Activated CD4-positive, alpha-beta T cell treated with anti-CD3 and anti-CD28 coated beads for 36 hours (primary cell): ENCODE results near the gene CALHM6. TPM values are rescaled to one million over a fixed set of nuclear protein-coding genes. Genes with fewer than 3 reads are reported as not detected.
A peak's percentile ranks its signal among the peaks of the same experiment; 100 is the strongest.

Source experiments
- ATAC-seq: fragments of 200-7000 bp; cut with Tn5 transposase; one replicate; pipeline ENCODE4 v1.10.0; 2021; ENCODE audit warnings: mild to moderate bottlenecking, moderate library complexity
- CTCF ChIA-PET: fragments of 350-600 bp; sonication (Branson Sonifier 250); formaldehyde crosslinking; loops from one replicate; lab custom pipeline; 2021; ENCODE audit warnings: antibody characterized with exemption; lab: Charles Lee
- POLR2A ChIA-PET: fragments of 350-600 bp; sonication (Branson Sonifier 250); formaldehyde crosslinking; loops from one replicate; lab custom pipeline; 2021; ENCODE audit warnings: antibody characterized with exemption, inconsistent platforms; lab: Charles Lee
- DNase-seq: peaks from one replicate; pipeline ENCODE4 v3.0.0-alpha.2; 2020
- H3K27ac Mint-ChIP-seq: one replicate; pipeline ENCODE4 v1.8.0; 2021; ENCODE audit warnings: mixed read lengths
- H3K27me3 Mint-ChIP-seq: one replicate; pipeline ENCODE4 v1.8.0; 2021; ENCODE audit warnings: mixed read lengths
- H3K36me3 Mint-ChIP-seq: one replicate; pipeline ENCODE4 v1.8.0; 2021; ENCODE audit warnings: low read depth, mixed read lengths
- H3K4me1 Mint-ChIP-seq: one replicate; pipeline ENCODE4 v1.8.0; 2021; ENCODE audit warnings: mixed read lengths
- H3K4me3 Mint-ChIP-seq: one replicate; pipeline ENCODE4 v1.8.0; 2021; ENCODE audit warnings: mild to moderate bottlenecking, moderate library complexity, mixed read lengths
- H3K9me3 Mint-ChIP-seq: one replicate; pipeline ENCODE4 v1.8.0; 2021; ENCODE audit warnings: low read depth, mixed read lengths
- intact Hi-C, 2 experiments: fragments of 100-400 bp; cut with DNase I in 1 of 2; cut with micrococcal nuclease in 1 of 2; formaldehyde crosslinking; loops; one replicate each; pipeline versions ENCODE4 v1.14.2 to v1.15.1; 2022 to 2024; cut with DNase I, micrococcal nuclease
- total RNA-seq, 2 experiments: library from RNA; stranded (reverse); gene quantifications; one replicate each; pipeline ENCODE4 v1.2.3, GENCODE V29; 2021

The CALHM6 gene
- total RNA-seq, 2 experiments from 2014 or later = 7.1 to 10.0 TPM

- Mint-ChIP-seq H3K27ac (no peak overlapping the region), H3K4me3 (no peak overlapping the region), H3K36me3 (no peaks in the 10 kb centered on the region), H3K9me3 (no peaks in the 10 kb centered on the region), H3K27me3 (peaks cover 20% of the 10 kb centered on the region), H3K4me1 (peaks cover 9% of the 10 kb centered on the region)
- CTCF ChIA-PET = interaction anchor here (0.6 to 2.2 kb wide), 4 partner anchors 11 to 157 kb away, joined by 3 to 10 read pairs (median 3); no protein-coding TSS in a partner anchor
- no peak for ATAC-seq
- DNase-seq = no peak
- POLR2A ChIA-PET = no interaction called here
- intact Hi-C loops = loop anchor here in 1 of 2 experiments (2.0 kb wide), 1 partner anchor 88 kb away; no protein-coding TSS in a partner anchor
These were observed 16.1 kb upstream of the CALHM6 start for GRCh38 chr6:116445102-116445501.

- H3K4me1 Mint-ChIP-seq = peaks cover 13% of the 10 kb centered on the region
- ATAC-seq = no peak
- no peaks in the 10 kb centered on the region for H3K9me3 Mint-ChIP-seq
- DNase-seq = no peak
- CTCF ChIA-PET = interaction anchor here (0.9 to 1.6 kb wide), 3 partner anchors 9 to 114 kb away, joined by 3 to 6 read pairs (median 3); no protein-coding TSS in a partner anchor
- no peak overlapping the region for H3K27ac Mint-ChIP-seq
- intact Hi-C loops = no loop called here
- H3K4me3 Mint-ChIP-seq = no peak overlapping the region
- H3K36me3 Mint-ChIP-seq = no peaks in the 10 kb centered on the region
- POLR2A ChIA-PET = interaction anchor here (0.6 kb wide), 3 partner anchors 13 to 310 kb away, joined by 3 to 6 read pairs (median 5); no protein-coding TSS in a partner anchor
- peaks cover 24% of the 10 kb centered on the region for H3K27me3 Mint-ChIP-seq
These were observed 14.8 kb upstream of the CALHM6 start for GRCh38 chr6:116446399-116446798.

GRCh38 chr6:116447052-116447451 lies 14.1 kb upstream of the CALHM6 start:
- intact Hi-C loops = no loop called here
- ChIA-PET CTCF (interaction anchor here (1.0 to 1.6 kb wide), 3 partner anchors 8 to 88 kb away, joined by 3 to 6 read pairs (median 3); no protein-coding TSS in a partner anchor), POLR2A (interaction anchor here (0.6 kb wide), 2 partner anchors 151 to 311 kb away, joined by 5 to 6 read pairs; no protein-coding TSS in a partner anchor)

DNA sequence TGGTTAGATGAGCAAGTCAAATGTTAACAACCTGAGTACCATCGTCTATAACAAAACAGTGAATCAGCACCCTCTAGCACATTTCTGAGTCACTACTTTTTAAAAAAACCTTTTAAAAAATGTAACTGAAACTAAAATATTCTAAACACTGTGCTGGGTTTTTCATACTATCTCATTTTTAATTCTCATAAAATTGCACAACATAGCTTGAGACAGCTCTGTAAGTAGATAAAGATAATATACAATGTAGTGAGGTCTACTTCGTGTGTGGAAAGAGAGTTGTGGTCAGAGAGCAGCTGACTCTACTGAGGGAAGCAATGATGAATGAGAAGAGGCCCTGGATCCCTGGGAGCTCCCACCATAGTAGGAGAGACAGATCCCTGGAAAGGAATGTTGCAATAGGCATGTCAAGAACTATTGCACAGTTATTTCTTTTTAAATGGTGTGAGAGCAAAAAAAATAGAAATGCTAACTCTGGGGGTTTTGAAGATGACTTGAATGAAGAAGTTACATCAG lies 13.6 kb upstream of the CALHM6 start:
- ChIA-PET POLR2A (no interaction called here), CTCF (interaction anchor here (1.0 to 1.1 kb wide), 2 partner anchors 14 to 88 kb away, joined by 3 read pairs; no protein-coding TSS in a partner anchor)
- no peaks in the 10 kb centered on the region for H3K9me3 Mint-ChIP-seq
- DNase-seq (no peak), ATAC-seq (peak; percentile 53)
- no peak overlapping the region for H3K27ac Mint-ChIP-seq
- no peak overlapping the region for H3K4me3 Mint-ChIP-seq
- peaks cover 19% of the 10 kb centered on the region for H3K27me3 Mint-ChIP-seq
- H3K4me1 Mint-ChIP-seq = peaks cover 16% of the 10 kb centered on the region
- H3K36me3 Mint-ChIP-seq = no peaks in the 10 kb centered on the region
- intact Hi-C loops = no loop called here

More at GRCh38 chr6:116447052-116447451, 14.1 kb upstream of the CALHM6 start:
- no peak overlapping the region for H3K27ac Mint-ChIP-seq
- H3K4me3 Mint-ChIP-seq = no peak overlapping the region
- no peaks in the 10 kb centered on the region for H3K9me3 Mint-ChIP-seq
- H3K27me3 Mint-ChIP-seq = peaks cover 24% of the 10 kb centered on the region
- peaks cover 16% of the 10 kb centered on the region for H3K4me1 Mint-ChIP-seq
- no peak for DNase-seq
- H3K36me3 Mint-ChIP-seq = no peaks in the 10 kb centered on the region
- ATAC-seq = no peak

- ATAC-seq (no peak), DNase-seq (no peak)
- H3K9me3 Mint-ChIP-seq = no peaks in the 10 kb centered on the region
- POLR2A ChIA-PET = no interaction called here
- CTCF ChIA-PET = no interaction called here
- no peak overlapping the region for H3K27ac Mint-ChIP-seq
- H3K36me3 Mint-ChIP-seq = no peaks in the 10 kb centered on the region
- intact Hi-C loops = no loop called here
- no peak overlapping the region for H3K4me3 Mint-ChIP-seq
- peaks cover 18% of the 10 kb centered on the region for H3K27me3 Mint-ChIP-seq
- H3K4me1 Mint-ChIP-seq = peaks cover 12% of the 10 kb centered on the region
These were observed 11.6 kb upstream of the CALHM6 start for GRCh38 chr6:116449565-116449964.

- ATAC-seq = no peak
- Mint-ChIP-seq H3K27me3 (peaks cover 18% of the 10 kb centered on the region), H3K27ac (no peak overlapping the region), H3K4me3 (no peak overlapping the region), H3K9me3 (no peaks in the 10 kb centered on the region), H3K4me1 (peaks cover 10% of the 10 kb centered on the region), H3K36me3 (no peaks in the 10 kb centered on the region)
- intact Hi-C loops = no loop called here
- no peak for DNase-seq
- ChIA-PET CTCF (no interaction called here), POLR2A (no interaction called here)
These were observed 10.9 kb upstream of the CALHM6 start for GRCh38 chr6:116450185-116450710.

GRCh38 chr6:116450769-116451740 lies 10.1 kb upstream of the CALHM6 start:
- H3K27ac Mint-ChIP-seq = peak overlapping the region; percentile 20
- ChIA-PET POLR2A (no interaction called here), CTCF (no interaction called here)
- peaks cover 10% of the 10 kb centered on the region for H3K4me1 Mint-ChIP-seq
- intact Hi-C loops = no loop called here
- no peak overlapping the region for H3K4me3 Mint-ChIP-seq
- no peaks in the 10 kb centered on the region for H3K9me3 Mint-ChIP-seq
- DNase-seq (peak; percentile 33), ATAC-seq (no peak)
- H3K36me3 Mint-ChIP-seq = no peaks in the 10 kb centered on the region
- H3K27me3 Mint-ChIP-seq = peaks cover 20% of the 10 kb centered on the region

- intact Hi-C loops = no loop called here
- no peak for ATAC-seq
- POLR2A ChIA-PET = no interaction called here
- no peak for DNase-seq
- H3K9me3 Mint-ChIP-seq = no peaks in the 10 kb centered on the region
- no peaks in the 10 kb centered on the region for H3K36me3 Mint-ChIP-seq
- no peak overlapping the region for H3K27ac Mint-ChIP-seq
- H3K4me1 Mint-ChIP-seq = peaks cover 10% of the 10 kb centered on the region
- no peak overlapping the region for H3K4me3 Mint-ChIP-seq
- CTCF ChIA-PET = no interaction called here
- H3K27me3 Mint-ChIP-seq = peaks cover 20% of the 10 kb centered on the region
These were observed 9.3 kb upstream of the CALHM6 start for GRCh38 chr6:116451916-116452315.

DNA sequence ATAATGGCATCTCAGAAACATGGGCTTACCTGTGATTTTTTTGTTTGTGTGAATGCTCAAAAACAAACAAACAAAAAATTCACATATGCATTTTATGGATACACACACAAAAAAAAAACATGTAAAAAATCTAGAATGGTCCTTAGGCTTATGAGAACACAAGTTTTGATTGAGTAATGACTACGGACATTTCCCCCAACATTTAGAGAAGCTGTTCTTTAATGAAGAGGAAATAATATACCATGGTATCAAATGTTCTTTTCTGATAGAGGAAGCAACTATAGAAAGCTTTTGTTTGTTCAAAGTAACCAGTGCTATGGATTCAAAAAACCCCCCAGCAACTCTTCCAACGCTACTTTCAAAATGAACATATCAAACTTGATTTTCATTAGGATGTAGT lies 8.6 kb upstream of the CALHM6 start:
- Mint-ChIP-seq H3K4me1 (peaks cover 9% of the 10 kb centered on the region), H3K27me3 (peaks cover 20% of the 10 kb centered on the region), H3K36me3 (no peaks in the 10 kb centered on the region), H3K9me3 (no peaks in the 10 kb centered on the region), H3K4me3 (no peak overlapping the region), H3K27ac (no peak overlapping the region)
- CTCF ChIA-PET = no interaction called here
- no peak for DNase-seq
- no peak for ATAC-seq
- POLR2A ChIA-PET = no interaction called here
- intact Hi-C loops = no loop called here

DNA sequence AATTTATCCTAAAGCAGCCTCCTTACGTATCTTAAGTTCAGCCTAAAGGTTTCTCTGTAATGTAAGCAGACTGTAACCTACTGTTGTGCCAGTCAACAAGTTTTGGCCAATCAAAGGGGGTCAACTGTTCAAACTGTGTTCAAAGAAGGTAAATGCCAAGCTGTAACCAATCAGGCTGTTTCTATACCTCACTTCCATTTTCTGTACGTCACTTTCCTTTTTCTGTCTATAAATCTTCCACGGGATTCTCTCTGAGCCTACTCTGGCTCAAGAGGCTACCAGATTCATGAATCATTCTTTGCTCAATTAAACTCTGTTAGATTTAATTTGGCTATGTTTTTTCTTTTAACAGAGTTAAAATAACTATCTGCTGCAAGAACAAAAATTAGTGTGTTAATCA lies 5.1 kb upstream of the CALHM6 start:
- Mint-ChIP-seq H3K4me1 (peaks cover 6% of the 10 kb centered on the region), H3K27me3 (peaks cover 21% of the 10 kb centered on the region), H3K36me3 (no peaks in the 10 kb centered on the region), H3K27ac (no peak overlapping the region), H3K9me3 (no peaks in the 10 kb centered on the region), H3K4me3 (no peak overlapping the region)
- intact Hi-C loops = no loop called here
- ATAC-seq (no peak), DNase-seq (no peak)
- POLR2A ChIA-PET = no interaction called here
- CTCF ChIA-PET = no interaction called here

DNA sequence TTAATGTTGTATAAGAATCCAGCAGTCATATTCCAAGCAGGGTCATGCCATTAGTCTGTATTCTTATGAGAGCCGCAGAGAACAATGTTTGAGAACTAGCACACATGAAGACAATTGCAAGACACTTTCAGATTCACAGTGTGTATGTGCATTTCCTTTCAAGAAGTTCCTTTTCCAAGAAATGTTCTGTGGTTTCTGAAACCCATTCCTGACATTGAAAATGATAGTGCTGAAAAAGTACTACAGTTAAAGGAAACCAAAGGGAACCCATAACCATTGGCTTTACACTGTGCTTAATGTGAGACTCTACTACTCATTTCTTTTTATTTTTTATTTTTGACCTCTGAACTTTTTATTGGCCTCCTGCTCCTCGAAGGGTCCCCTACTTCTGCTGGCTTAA lies 4.2 kb upstream of the CALHM6 start:
- Mint-ChIP-seq H3K9me3 (no peaks in the 10 kb centered on the region), H3K4me1 (peaks cover 10% of the 10 kb centered on the region), H3K4me3 (no peak overlapping the region), H3K27me3 (peaks cover 22% of the 10 kb centered on the region), H3K27ac (no peak overlapping the region), H3K36me3 (no peaks in the 10 kb centered on the region)
- ChIA-PET CTCF (no interaction called here), POLR2A (no interaction called here)
- DNase-seq (no peak), ATAC-seq (no peak)
- intact Hi-C loops = loop anchor here in 1 of 2 experiments (1.0 kb wide), 1 partner anchor 38 kb away; no protein-coding TSS in a partner anchor
